ENCODE measurements around the gene CDHR5. TPM values are rescaled to one million over a fixed set of nuclear protein-coding genes. Genes with fewer than 3 reads are reported as not detected.

The CDHR5 gene
- polyA plus RNA-seq, 1 of the 3 experiments (the other 2 are of a cell fraction): not detected

- H3F3A ChIP-seq (replicated peaks; ENCODE audit: insufficient read depth): no peaks in the 10 kb centered on the region
- 0 out of 2 replicates have a peak, but pooled peaks cover 4% of the 10 kb centered on the region for H4K20me1 ChIP-seq (ENCODE audit: insufficient read depth)
- H3K9me2 ChIP-seq: no peaks in the 10 kb centered on the region
- H3K27me3 ChIP-seq (ENCODE audit: insufficient read depth): no peaks in the 10 kb centered on the region
- no peaks in the 10 kb centered on the region for H3K4me1 ChIP-seq (ENCODE audit: control insufficient read depth in 1 of 2, insufficient read depth in 2 of 2, low read depth in 1 of 2, low read length in 1 of 2)
- 67% methylated on average over 13 of the region's 15 CpGs for WGBS (ENCODE audit: low lambda C conversion rate)
- no peak overlapping the region for H2AFZ ChIP-seq (ENCODE audit: low read depth)
- CTCF ChIA-PET: interaction anchor here (0.6 to 13.1 kb wide), 10 partner anchors 11 to 127 kb away, joined by 3 to 150 read pairs (median 3); partner anchors contain the start of gene TMEM80
- H3K4me2 ChIP-seq: no peak overlapping the region
- POLR2A ChIA-PET: no interaction called here
- DNase-seq: peak; percentile 92
- H3K27ac ChIP-seq (ENCODE audit: low read depth in 2 of 2, low read length in 1 of 2): no peak overlapping the region
- H3K79me2 ChIP-seq (ENCODE audit: insufficient read depth): no peaks in the 10 kb centered on the region
- no peaks in the 10 kb centered on the region for H3K9me3 ChIP-seq
- TF ChIP-seq TCF12 (IDR thresholded peaks at IDR 0.05) (no peak), SMC3 (IDR thresholded peaks at IDR 0.05; ENCODE audit: low read depth, low read length) (peak; percentile 62), NRF1 (IDR thresholded peaks at IDR 0.05; ENCODE audit: low read depth, low read length) (no peak), IRF3 (IDR thresholded peaks at IDR 0.05; ENCODE audit: low read depth, low read length) (no peak), EZH2phosphoT487 (IDR thresholded peaks at IDR 0.05; ENCODE audit: borderline replicate concordance, low read depth) (no peak), NFIC (IDR thresholded peaks at IDR 0.05; ENCODE audit: borderline replicate concordance) (no peak), TAF1 (IDR thresholded peaks at IDR 0.05; ENCODE audit: borderline replicate concordance, low read depth, low read length) (no peak), CTCF (IDR thresholded peaks at IDR 0.05) (peak; percentile 75), GABPA (IDR thresholded peaks at IDR 0.05; ENCODE audit: low read depth) (no peak), FOSL2 (IDR thresholded peaks at IDR 0.05; ENCODE audit: borderline replicate concordance, low read depth) (no peak), RAD21 (IDR thresholded peaks at IDR 0.05; ENCODE audit: low read length) (peak; percentile 73)
- no peak overlapping the region; a peak in 1 of 4 replicates for H3K4me3 ChIP-seq (ENCODE audit: low read depth in 2 of 2, low read length in 1 of 2)
- H3K9ac ChIP-seq: no peak overlapping the region
- peaks cover 3 to 34% of the 10 kb centered on the region in 2 experiments for H3K36me3 ChIP-seq (replicated peaks in 1 of 2; ENCODE audit: control insufficient read depth in 1 of 2, insufficient read depth in 2 of 2, low read length in 1 of 2)
Measured at GRCh38 chr11:662689-663274, 38.0 kb upstream of the CDHR5 start.

- ChIA-PET CTCF (interaction anchor here (1.5 to 13.1 kb wide), 2 partner anchors 8 to 64 kb away, joined by 3 to 150 read pairs; no protein-coding TSS in a partner anchor), POLR2A (interaction anchor here (0.6 to 1.2 kb wide), 3 partner anchors 19 to 302 kb away, joined by 3 to 4 read pairs (median 3); no protein-coding TSS in a partner anchor)
- no peaks in the 10 kb centered on the region for H3K27me3 ChIP-seq (ENCODE audit: insufficient read depth)
- H3F3A ChIP-seq (replicated peaks; ENCODE audit: insufficient read depth): no peaks in the 10 kb centered on the region
- H3K4me1 ChIP-seq (ENCODE audit: control insufficient read depth in 1 of 2, insufficient read depth in 2 of 2, low read depth in 1 of 2, low read length in 1 of 2): no peaks in the 10 kb centered on the region
- H3K9ac ChIP-seq: no peak overlapping the region
- no peaks in the 10 kb centered on the region for H3K9me2 ChIP-seq
- H4K20me1 ChIP-seq (ENCODE audit: insufficient read depth): 0 out of 2 replicates have a peak, but pooled peaks cover 4% of the 10 kb centered on the region
- H3K4me3 ChIP-seq (ENCODE audit: low read depth in 2 of 2, low read length in 1 of 2): no peak overlapping the region
- H3K36me3 ChIP-seq (replicated peaks in 1 of 2; ENCODE audit: control insufficient read depth in 1 of 2, insufficient read depth in 2 of 2, low read length in 1 of 2): peaks cover 3 to 40% of the 10 kb centered on the region in 2 experiments
- WGBS (ENCODE audit: low lambda C conversion rate): 94% methylated on average over 19 of the region's 19 CpGs
- H3K9me3 ChIP-seq: no peaks in the 10 kb centered on the region
- no peak for DNase-seq
- H3K4me2 ChIP-seq: no peak overlapping the region
- no peaks in the 10 kb centered on the region for H3K79me2 ChIP-seq (ENCODE audit: insufficient read depth)
- no peak overlapping the region for H3K27ac ChIP-seq (ENCODE audit: low read depth in 2 of 2, low read length in 1 of 2)
- H2AFZ ChIP-seq (ENCODE audit: low read depth): no peak overlapping the region
- no peak for TF ChIP-seq GATA2 (CRISPR knock-in tag; IDR thresholded peaks at IDR 0.05)
- no peak for TF ChIP-seq MEF2A (IDR thresholded peaks at IDR 0.05; ENCODE audit: borderline replicate concordance, low read depth)
- no peak for TF ChIP-seq CHD2 (IDR thresholded peaks at IDR 0.05; ENCODE audit: low read length, partially characterized antibody)
- no peak for TF ChIP-seq POLR2AphosphoS5 (IDR thresholded peaks at IDR 0.05; ENCODE audit: low read depth, low read length)
- no peak for TF ChIP-seq SIN3A (IDR thresholded peaks at IDR 0.05; ENCODE audit: borderline replicate concordance, low read depth, low read length)
- no peak for TF ChIP-seq ZBTB33 (IDR thresholded peaks at IDR 0.05; ENCODE audit: borderline replicate concordance, low read depth)
- TF ChIP-seq TEAD4 (IDR thresholded peaks at IDR 0.05; ENCODE audit: borderline replicate concordance, insufficient read depth): no peak
- no peak for TF ChIP-seq TCF12 (IDR thresholded peaks at IDR 0.05)
- TF ChIP-seq MAX (IDR thresholded peaks at IDR 0.05; ENCODE audit: low read depth): no peak
- no peak for TF ChIP-seq TAF1 (IDR thresholded peaks at IDR 0.05; ENCODE audit: borderline replicate concordance, low read depth, low read length)
- TF ChIP-seq IRF3 (IDR thresholded peaks at IDR 0.05; ENCODE audit: low read depth, low read length): no peak
Measured at GRCh38 chr11:660681-661444, 36.1 kb upstream of the CDHR5 start.
